ENCODE results near the gene ERICH2.

ERICH2 gene

GRCh38 chr2:170744248-170745002 is 25.8 kb upstream of the ERICH2 start:
- no peak for TF ChIP-seq GATA2 (IDR thresholded peaks at IDR 0.05; ENCODE audit: low read depth, low read length)
- no peak for TF ChIP-seq GATA3 (IDR thresholded peaks at IDR 0.05; ENCODE audit: low read depth, low read length)

- TF ChIP-seq GATA3 (IDR thresholded peaks at IDR 0.05; ENCODE audit: low read depth, low read length) (no peak), GATA2 (IDR thresholded peaks at IDR 0.05; ENCODE audit: low read depth, low read length) (no peak)
Observed at GRCh38 chr2:170745305-170745704, 24.9 kb upstream of the ERICH2 start.

- TF ChIP-seq GATA3 (IDR thresholded peaks at IDR 0.05; ENCODE audit: low read depth, low read length) = no peak
- TF ChIP-seq GATA2 (IDR thresholded peaks at IDR 0.05; ENCODE audit: low read depth, low read length) = no peak
Observed at GRCh38 chr2:170747921-170748320, 22.3 kb upstream of the ERICH2 start.

GRCh38 chr2:170761572-170761971 is 8.6 kb upstream of the ERICH2 start:
- TF ChIP-seq GATA2 (IDR thresholded peaks at IDR 0.05; ENCODE audit: low read depth, low read length) = no peak
- no peak for TF ChIP-seq GATA3 (IDR thresholded peaks at IDR 0.05; ENCODE audit: low read depth, low read length)

GRCh38 chr2:170762760-170763159 is 7.4 kb upstream of the ERICH2 start:
- no peak for TF ChIP-seq GATA3 (IDR thresholded peaks at IDR 0.05; ENCODE audit: low read depth, low read length)
- TF ChIP-seq GATA2 (IDR thresholded peaks at IDR 0.05; ENCODE audit: low read depth, low read length) = no peak

GRCh38 chr2:170763232-170763631 is 6.9 kb upstream of the ERICH2 start:
- no peak for TF ChIP-seq GATA2 (IDR thresholded peaks at IDR 0.05; ENCODE audit: low read depth, low read length)
- TF ChIP-seq GATA3 (IDR thresholded peaks at IDR 0.05; ENCODE audit: low read depth, low read length) = no peak

- TF ChIP-seq GATA2 (IDR thresholded peaks at IDR 0.05; ENCODE audit: low read depth, low read length) = no peak
- no peak for TF ChIP-seq GATA3 (IDR thresholded peaks at IDR 0.05; ENCODE audit: low read depth, low read length)
Observed at GRCh38 chr2:170764880-170765261, 5.3 kb upstream of the ERICH2 start.

GRCh38 chr2:170766693-170767092 is 3.5 kb upstream of the ERICH2 start:
- TF ChIP-seq GATA2 (IDR thresholded peaks at IDR 0.05; ENCODE audit: low read depth, low read length) (no peak), GATA3 (IDR thresholded peaks at IDR 0.05; ENCODE audit: low read depth, low read length) (no peak)

GRCh38 chr2:170770606-170771420 is 635 bp downstream of the ERICH2 start:
- TF ChIP-seq GATA3 (IDR thresholded peaks at IDR 0.05; ENCODE audit: low read depth, low read length) (no peak), GATA2 (IDR thresholded peaks at IDR 0.05; ENCODE audit: low read depth, low read length) (no peak)

- TF ChIP-seq GATA2 (IDR thresholded peaks at IDR 0.05; ENCODE audit: low read depth, low read length) (no peak), GATA3 (IDR thresholded peaks at IDR 0.05; ENCODE audit: low read depth, low read length) (no peak)
Observed at GRCh38 chr2:170771421-170771937, 1.3 kb downstream of the ERICH2 start.

GRCh38 chr2:170772295-170772694 is 2.1 kb downstream of the ERICH2 start:
- TF ChIP-seq GATA3 (IDR thresholded peaks at IDR 0.05; ENCODE audit: low read depth, low read length) (no peak), GATA2 (IDR thresholded peaks at IDR 0.05; ENCODE audit: low read depth, low read length) (no peak)

- TF ChIP-seq GATA2 (IDR thresholded peaks at IDR 0.05; ENCODE audit: low read depth, low read length) (no peak), GATA3 (IDR thresholded peaks at IDR 0.05; ENCODE audit: low read depth, low read length) (no peak)
Observed at GRCh38 chr2:170774074-170774473, 3.9 kb downstream of the ERICH2 start.

- no peak for TF ChIP-seq GATA2 (IDR thresholded peaks at IDR 0.05; ENCODE audit: low read depth, low read length)
- TF ChIP-seq GATA3 (IDR thresholded peaks at IDR 0.05; ENCODE audit: low read depth, low read length) = no peak
Observed at GRCh38 chr2:170778900-170779299, 8.7 kb downstream of the ERICH2 start.

- no peak for TF ChIP-seq GATA2 (IDR thresholded peaks at IDR 0.05; ENCODE audit: low read depth, low read length)
- TF ChIP-seq GATA3 (IDR thresholded peaks at IDR 0.05; ENCODE audit: low read depth, low read length) = no peak
Observed at GRCh38 chr2:170779304-170779703, 9.1 kb downstream of the ERICH2 start.

GRCh38 chr2:170782673-170783072 is 12.5 kb downstream of the ERICH2 start:
- TF ChIP-seq GATA2 (IDR thresholded peaks at IDR 0.05; ENCODE audit: low read depth, low read length) = no peak
- no peak for TF ChIP-seq GATA3 (IDR thresholded peaks at IDR 0.05; ENCODE audit: low read depth, low read length)

All from SH-SY5Y (cell line).